Calu3 (cell line): ENCODE data around the gene FUBP3. TPM values are rescaled to one million over a fixed set of nuclear protein-coding genes. Genes with fewer than 3 reads are reported as not detected.

Experiments used
- BruUV-seq: library from RNA; stranded (reverse); fragments of 400-500 nt; replicated peaks from 2 replicates; lab custom pipeline; 2021; lab: Mats Ljungman, UMichigan
- CTCF ChIA-PET: fragments of 300-600 bp; sonication (Branson Sonifier 250); formaldehyde crosslinking; loops from one replicate; lab custom pipeline; 2022; ENCODE audit warnings: antibody characterized with exemption; lab: Charles Lee
- DNase-seq: peaks from one replicate; pipeline ENCODE4 v3.0.0; 2022
- H3K27ac Mint-ChIP-seq: one replicate; pipeline ENCODE4 v1.8.0; 2022; ENCODE audit warnings: mixed read lengths; ENCODE audit not compliant: unreplicated experiment
- H3K27me3 Mint-ChIP-seq: one replicate; pipeline ENCODE4 v1.8.0; 2022; ENCODE audit warnings: mixed read lengths; ENCODE audit not compliant: unreplicated experiment
- H3K36me3 Mint-ChIP-seq: one replicate; pipeline ENCODE4 v1.8.0; 2022; ENCODE audit warnings: mild to moderate bottlenecking, moderate library complexity, mixed read lengths; ENCODE audit not compliant: insufficient read depth, unreplicated experiment
- H3K4me1 Mint-ChIP-seq: one replicate; pipeline ENCODE4 v1.8.0; 2022; ENCODE audit warnings: mild to moderate bottlenecking, low read depth, mixed read lengths; ENCODE audit not compliant: unreplicated experiment
- H3K4me3 Mint-ChIP-seq: one replicate; pipeline ENCODE4 v1.8.0; 2022; ENCODE audit warnings: mild to moderate bottlenecking, low read depth, moderate library complexity, mixed read lengths; ENCODE audit not compliant: unreplicated experiment
- H3K9me3 Mint-ChIP-seq: one replicate; pipeline ENCODE4 v1.8.0; 2022; ENCODE audit warnings: low read depth, mixed read lengths; ENCODE audit not compliant: unreplicated experiment
- intact Hi-C: fragments of 100-400 bp; cut with micrococcal nuclease; formaldehyde crosslinking; loops from one replicate; pipeline ENCODE4 v1.10.0; 2022; ENCODE audit not compliant: unreplicated experiment
- total RNA-seq: library from RNA; stranded (reverse); gene quantifications from 2 replicates; pipeline ENCODE4 v1.2.3, GENCODE V29; 2022
- TF ChIP-seq, protein P1 (sequence below): fragments of 200-600 bp; IDR thresholded peaks from one replicate; pipeline ENCODE4 v1.8.0; 2022; ENCODE audit warnings: antibody characterized with exemption; ENCODE audit not compliant: unreplicated experiment

Gene FUBP3
- total RNA-seq, 1 experiment from 2014 or later: 51.0 TPM

- intact Hi-C loops: no loop called here
- TF ChIP-seq, protein P1, sequence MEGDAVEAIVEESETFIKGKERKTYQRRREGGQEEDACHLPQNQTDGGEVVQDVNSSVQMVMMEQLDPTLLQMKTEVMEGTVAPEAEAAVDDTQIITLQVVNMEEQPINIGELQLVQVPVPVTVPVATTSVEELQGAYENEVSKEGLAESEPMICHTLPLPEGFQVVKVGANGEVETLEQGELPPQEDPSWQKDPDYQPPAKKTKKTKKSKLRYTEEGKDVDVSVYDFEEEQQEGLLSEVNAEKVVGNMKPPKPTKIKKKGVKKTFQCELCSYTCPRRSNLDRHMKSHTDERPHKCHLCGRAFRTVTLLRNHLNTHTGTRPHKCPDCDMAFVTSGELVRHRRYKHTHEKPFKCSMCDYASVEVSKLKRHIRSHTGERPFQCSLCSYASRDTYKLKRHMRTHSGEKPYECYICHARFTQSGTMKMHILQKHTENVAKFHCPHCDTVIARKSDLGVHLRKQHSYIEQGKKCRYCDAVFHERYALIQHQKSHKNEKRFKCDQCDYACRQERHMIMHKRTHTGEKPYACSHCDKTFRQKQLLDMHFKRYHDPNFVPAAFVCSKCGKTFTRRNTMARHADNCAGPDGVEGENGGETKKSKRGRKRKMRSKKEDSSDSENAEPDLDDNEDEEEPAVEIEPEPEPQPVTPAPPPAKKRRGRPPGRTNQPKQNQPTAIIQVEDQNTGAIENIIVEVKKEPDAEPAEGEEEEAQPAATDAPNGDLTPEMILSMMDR: no peak
- peaks cover 44% of the 10 kb centered on the region for H3K27me3 Mint-ChIP-seq
- no peaks in the 10 kb centered on the region for H3K36me3 Mint-ChIP-seq
- H3K4me1 Mint-ChIP-seq: no peaks in the 10 kb centered on the region
- H3K9me3 Mint-ChIP-seq: no peaks in the 10 kb centered on the region
- CTCF ChIA-PET: interaction anchor here (0.7 kb wide), 1 partner anchor 16 kb away, joined by 10 read pairs; no protein-coding TSS in a partner anchor
- no peak overlapping the region for H3K27ac Mint-ChIP-seq
- no TSS peak for BruUV-seq
- no peak overlapping the region for H3K4me3 Mint-ChIP-seq
- no peak for DNase-seq
Measured at GRCh38 chr9:130669965-130670364, 90.6 kb downstream of the FUBP3 start.

GRCh38 chr9:130670644-130671043 lies 91.3 kb downstream of the FUBP3 start:
- TF ChIP-seq, protein P1: no peak
- peaks cover 38% of the 10 kb centered on the region for H3K27me3 Mint-ChIP-seq
- CTCF ChIA-PET: interaction anchor here (0.7 kb wide), 1 partner anchor 15 kb away, joined by 10 read pairs; no protein-coding TSS in a partner anchor

GRCh38 chr9:130672466-130672865 lies 93.1 kb downstream of the FUBP3 start:
- Mint-ChIP-seq H3K4me3 (no peak overlapping the region), H3K4me1 (no peaks in the 10 kb centered on the region), H3K36me3 (no peaks in the 10 kb centered on the region), H3K27me3 (peaks cover 26% of the 10 kb centered on the region), H3K9me3 (no peaks in the 10 kb centered on the region), H3K27ac (no peak overlapping the region)
- CTCF ChIA-PET: no interaction called here
- no TSS peak for BruUV-seq
- intact Hi-C loops: no loop called here
- TF ChIP-seq, protein P1: no peak
- DNase-seq: no peak

More at GRCh38 chr9:130670644-130671043, 91.3 kb downstream of the FUBP3 start:
- no peak for DNase-seq
- intact Hi-C loops: no loop called here
- H3K36me3 Mint-ChIP-seq: no peaks in the 10 kb centered on the region
- H3K4me1 Mint-ChIP-seq: no peaks in the 10 kb centered on the region
- H3K27ac Mint-ChIP-seq: no peak overlapping the region
- BruUV-seq: no TSS peak
- H3K4me3 Mint-ChIP-seq: no peak overlapping the region
- H3K9me3 Mint-ChIP-seq: no peaks in the 10 kb centered on the region

DNA sequence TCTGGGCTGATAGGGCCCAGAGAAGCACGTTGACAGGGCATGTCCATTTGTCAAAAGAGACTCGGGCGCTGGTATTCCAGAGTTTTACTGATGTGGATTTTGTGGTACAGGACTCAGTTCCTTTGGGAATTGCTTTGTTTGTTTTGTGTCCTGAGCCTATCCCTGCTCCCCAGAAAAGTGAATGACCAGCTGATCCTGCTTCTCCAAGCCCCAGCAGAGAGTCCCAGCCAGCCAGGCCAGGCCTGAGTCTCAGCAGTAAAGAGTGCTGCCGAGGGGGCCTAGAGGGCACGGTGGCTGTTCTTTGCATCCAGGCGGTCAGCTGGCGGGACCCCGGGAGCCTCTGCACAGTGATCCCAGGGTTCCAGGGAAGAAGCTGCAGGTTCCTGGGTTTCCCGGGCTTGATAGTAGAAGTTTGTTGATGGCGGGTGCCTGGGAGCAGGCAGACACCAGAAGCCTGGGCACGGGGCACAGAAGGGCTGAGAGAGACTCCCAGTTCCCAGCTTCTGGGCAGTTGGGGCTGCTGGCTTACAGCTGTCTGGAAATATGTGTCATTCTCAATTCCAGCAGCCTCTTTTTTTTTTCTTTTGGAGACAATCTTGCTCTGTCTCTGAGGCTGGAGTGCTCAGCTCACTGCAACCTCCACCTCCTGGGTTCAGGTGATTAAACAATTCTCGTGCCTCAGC lies 93.7 kb downstream of the FUBP3 start:
- no peak for DNase-seq
- Mint-ChIP-seq H3K4me3 (no peak overlapping the region), H3K27me3 (peaks cover 23% of the 10 kb centered on the region), H3K4me1 (no peaks in the 10 kb centered on the region), H3K9me3 (no peaks in the 10 kb centered on the region), H3K27ac (no peak overlapping the region), H3K36me3 (no peaks in the 10 kb centered on the region)
- CTCF ChIA-PET: no interaction called here
- TF ChIP-seq, protein P1: no peak
- BruUV-seq: no TSS peak
- intact Hi-C loops: no loop called here
